Endometrial microvascular endothelial cells (primary cell): ENCODE data around the gene PCDH10. TPM values are rescaled to one million over a fixed set of nuclear protein-coding genes. Genes with fewer than 3 reads are reported as not detected.

ENCODE experiments used
- in situ Hi-C: cut with HindIII; loops from 2 replicates; pipeline ENCODE4 v1.10.0; 2017; ENCODE audit warnings: low sequenced_read_pairs, low pct_unique_long_range_greater_than_20kb; ENCODE audit errors: inconsistent ontology term
- total RNA-seq: library from RNA; depleted of rRNA; stranded (reverse); fragments of >200 nt; gene quantifications from one replicate; pipeline ENCODE4 v1.2.3, GENCODE V29; 2015; ENCODE audit errors: inconsistent ontology term

Gene PCDH10
- total RNA-seq, 1 donor from 2014 or later: 0.28 TPM

DNA sequence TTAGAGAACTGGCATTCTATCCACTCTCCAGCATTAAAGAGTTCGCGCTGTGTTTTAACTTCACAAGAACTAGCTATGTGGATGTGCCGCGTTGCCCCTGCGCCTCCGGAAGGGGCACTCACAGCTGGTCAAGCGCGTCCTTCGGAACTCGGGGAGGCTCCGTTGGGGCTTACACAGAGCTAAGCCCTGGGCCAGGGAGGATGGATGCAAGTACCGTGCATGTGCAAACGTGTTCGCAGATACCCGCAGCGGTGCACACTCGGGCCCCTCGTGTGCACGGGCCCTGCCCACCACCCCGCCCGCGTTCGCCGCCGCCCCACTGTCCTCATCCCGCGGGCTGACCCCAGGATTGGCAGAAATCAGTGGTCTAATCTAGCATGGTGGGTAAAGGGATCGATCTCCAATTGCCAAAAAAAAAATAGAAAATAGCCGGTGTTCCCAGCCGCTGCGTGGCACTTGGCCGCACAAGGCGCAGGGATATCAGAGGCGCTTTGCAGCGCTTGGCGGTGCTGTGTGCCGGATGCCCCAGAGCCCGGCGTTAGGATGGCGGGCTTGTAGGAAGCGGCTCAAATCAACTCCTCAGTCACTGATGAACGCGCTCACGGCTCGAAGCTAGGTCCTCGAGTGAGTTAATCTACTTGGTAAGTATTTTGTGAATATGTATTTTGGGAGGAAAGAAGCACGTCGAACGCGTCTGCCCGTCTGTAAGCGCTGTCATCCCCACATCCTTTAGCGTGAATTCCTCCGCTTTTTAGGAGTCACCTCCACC lies 989 bp upstream of the PCDH10 start:
- in situ Hi-C loops: no loop called here

- in situ Hi-C loops: no loop called here
Measured at GRCh38 chr4:133149364-133149695, 236 bp downstream of the PCDH10 start.

DNA sequence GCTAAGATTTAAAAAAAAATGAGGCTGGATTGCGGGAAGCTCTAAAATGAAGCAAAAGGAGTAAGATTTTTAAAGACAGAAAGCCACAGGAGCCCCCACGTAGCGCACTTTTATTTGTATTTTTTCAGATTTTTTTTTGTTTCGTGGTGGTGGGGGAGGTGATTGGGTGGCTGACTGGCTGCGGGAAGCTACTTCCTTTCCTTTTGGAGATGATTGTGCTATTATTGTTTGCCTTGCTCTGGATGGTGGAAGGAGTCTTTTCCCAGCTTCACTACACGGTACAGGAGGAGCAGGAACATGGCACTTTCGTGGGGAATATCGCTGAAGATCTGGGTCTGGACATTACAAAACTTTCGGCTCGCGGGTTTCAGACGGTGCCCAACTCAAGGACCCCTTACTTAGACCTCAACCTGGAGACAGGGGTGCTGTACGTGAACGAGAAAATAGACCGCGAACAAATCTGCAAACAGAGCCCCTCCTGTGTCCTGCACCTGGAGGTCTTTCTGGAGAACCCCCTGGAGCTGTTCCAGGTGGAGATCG lies 908 bp downstream of the PCDH10 start:
- in situ Hi-C loops: no loop called here

DNA sequence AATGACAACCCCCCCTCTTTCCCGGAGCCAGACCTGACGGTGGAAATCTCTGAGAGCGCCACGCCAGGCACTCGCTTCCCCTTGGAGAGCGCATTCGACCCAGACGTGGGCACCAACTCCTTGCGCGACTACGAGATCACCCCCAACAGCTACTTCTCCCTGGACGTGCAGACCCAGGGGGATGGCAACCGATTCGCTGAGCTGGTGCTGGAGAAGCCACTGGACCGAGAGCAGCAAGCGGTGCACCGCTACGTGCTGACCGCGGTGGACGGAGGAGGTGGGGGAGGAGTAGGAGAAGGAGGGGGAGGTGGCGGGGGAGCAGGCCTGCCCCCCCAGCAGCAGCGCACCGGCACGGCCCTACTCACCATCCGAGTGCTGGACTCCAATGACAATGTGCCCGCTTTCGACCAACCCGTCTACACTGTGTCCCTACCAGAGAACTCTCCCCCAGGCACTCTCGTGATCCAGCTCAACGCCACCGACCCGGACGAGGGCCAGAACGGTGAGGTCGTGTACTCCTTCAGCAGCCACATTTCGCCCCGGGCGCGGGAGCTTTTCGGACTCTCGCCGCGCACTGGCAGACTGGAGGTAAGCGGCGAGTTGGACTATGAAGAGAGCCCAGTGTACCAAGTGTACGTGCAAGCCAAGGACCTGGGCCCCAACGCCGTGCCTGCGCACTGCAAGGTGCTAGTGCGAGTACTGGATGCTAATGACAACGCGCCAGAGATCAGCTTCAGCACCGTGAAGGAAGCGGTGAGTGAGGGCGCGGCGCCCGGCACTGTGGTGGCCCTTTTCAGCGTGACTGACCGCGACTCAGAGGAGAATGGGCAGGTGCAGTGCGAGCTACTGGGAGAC lies 1.6 kb downstream of the PCDH10 start:
- in situ Hi-C loops: no loop called here

GRCh38 chr4:133151341-133151690 lies 2.2 kb downstream of the PCDH10 start:
- in situ Hi-C loops: no loop called here

DNA sequence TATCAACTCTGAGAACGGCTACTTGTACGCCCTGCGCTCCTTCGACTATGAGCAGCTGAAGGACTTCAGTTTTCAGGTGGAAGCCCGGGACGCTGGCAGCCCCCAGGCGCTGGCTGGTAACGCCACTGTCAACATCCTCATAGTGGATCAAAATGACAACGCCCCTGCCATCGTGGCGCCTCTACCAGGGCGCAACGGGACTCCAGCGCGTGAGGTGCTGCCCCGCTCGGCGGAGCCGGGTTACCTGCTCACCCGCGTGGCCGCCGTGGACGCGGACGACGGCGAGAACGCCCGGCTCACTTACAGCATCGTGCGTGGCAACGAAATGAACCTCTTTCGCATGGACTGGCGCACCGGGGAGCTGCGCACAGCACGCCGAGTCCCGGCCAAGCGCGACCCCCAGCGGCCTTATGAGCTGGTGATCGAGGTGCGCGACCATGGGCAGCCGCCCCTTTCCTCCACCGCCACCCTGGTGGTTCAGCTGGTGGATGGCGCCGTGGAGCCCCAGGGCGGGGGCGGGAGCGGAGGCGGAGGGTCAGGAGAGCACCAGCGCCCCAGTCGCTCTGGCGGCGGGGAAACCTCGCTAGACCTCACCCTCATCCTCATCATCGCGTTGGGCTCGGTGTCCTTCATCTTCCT lies 2.7 kb downstream of the PCDH10 start:
- in situ Hi-C loops: no loop called here

DNA sequence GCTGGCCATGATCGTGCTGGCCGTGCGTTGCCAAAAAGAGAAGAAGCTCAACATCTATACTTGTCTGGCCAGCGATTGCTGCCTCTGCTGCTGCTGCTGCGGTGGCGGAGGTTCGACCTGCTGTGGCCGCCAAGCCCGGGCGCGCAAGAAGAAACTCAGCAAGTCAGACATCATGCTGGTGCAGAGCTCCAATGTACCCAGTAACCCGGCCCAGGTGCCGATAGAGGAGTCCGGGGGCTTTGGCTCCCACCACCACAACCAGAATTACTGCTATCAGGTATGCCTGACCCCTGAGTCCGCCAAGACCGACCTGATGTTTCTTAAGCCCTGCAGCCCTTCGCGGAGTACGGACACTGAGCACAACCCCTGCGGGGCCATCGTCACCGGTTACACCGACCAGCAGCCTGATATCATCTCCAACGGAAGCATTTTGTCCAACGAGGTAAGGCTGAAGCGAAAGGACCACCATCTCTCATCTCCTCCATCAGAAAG lies 3.3 kb downstream of the PCDH10 start:
- in situ Hi-C loops: no loop called here

DNA sequence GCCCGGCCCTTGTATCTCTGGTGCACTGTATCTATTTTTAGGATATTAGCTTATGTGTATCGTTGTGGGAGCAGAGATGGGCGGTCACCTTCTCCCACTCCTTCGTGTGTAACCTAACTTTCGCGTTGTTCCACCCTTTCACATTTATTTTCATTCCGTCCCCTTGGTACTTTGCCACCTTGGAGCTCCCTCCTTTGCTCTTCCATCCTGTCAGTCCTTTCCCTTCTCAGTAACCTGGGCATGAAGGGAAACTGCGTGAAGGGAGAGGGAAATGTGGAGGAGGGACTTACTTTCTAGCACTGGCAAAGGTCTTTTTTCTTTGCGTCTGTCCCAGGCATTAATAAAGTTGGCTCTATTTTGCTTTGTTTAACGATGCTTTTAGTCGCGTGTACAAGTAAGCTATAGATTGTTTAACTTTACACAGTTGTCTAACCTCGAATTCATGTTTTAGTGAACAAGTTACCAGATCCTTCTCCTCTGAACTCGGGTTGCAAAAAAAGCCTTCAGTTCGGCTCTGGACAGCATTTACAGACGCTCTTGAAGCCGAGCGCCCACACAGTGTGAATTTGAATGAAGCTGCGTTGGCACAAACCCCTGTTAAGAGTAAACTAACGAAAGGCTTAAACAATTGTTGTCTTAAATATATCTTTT lies 3.9 kb downstream of the PCDH10 start:
- in situ Hi-C loops: no loop called here

DNA sequence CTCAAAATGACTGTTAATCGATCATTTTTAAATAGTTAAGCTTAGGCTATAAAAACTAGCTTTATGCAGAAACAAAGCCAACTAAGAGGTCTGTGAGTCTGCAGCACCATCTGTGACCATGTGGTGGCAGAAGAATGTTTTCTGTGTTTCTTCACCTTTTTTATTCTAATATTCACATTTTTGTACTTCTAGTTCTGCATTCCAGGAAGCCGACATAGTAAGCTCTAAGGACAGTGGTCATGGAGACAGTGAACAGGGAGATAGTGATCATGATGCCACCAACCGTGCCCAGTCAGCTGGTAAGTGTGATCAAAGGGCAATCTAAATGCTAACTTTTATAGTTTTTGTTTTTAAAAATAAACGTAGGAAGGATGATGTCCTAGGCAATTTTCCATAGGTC lies 5.6 kb downstream of the PCDH10 start:
- in situ Hi-C loops: no loop called here

- in situ Hi-C loops: no loop called here
Measured at GRCh38 chr4:133156096-133156495, 7.0 kb downstream of the PCDH10 start.

GRCh38 chr4:133156556-133156955 lies 7.5 kb downstream of the PCDH10 start:
- in situ Hi-C loops: no loop called here

GRCh38 chr4:133157460-133158160 lies 8.5 kb downstream of the PCDH10 start:
- in situ Hi-C loops: no loop called here

GRCh38 chr4:133160853-133161252 lies 11.8 kb downstream of the PCDH10 start:
- in situ Hi-C loops: no loop called here

DNA sequence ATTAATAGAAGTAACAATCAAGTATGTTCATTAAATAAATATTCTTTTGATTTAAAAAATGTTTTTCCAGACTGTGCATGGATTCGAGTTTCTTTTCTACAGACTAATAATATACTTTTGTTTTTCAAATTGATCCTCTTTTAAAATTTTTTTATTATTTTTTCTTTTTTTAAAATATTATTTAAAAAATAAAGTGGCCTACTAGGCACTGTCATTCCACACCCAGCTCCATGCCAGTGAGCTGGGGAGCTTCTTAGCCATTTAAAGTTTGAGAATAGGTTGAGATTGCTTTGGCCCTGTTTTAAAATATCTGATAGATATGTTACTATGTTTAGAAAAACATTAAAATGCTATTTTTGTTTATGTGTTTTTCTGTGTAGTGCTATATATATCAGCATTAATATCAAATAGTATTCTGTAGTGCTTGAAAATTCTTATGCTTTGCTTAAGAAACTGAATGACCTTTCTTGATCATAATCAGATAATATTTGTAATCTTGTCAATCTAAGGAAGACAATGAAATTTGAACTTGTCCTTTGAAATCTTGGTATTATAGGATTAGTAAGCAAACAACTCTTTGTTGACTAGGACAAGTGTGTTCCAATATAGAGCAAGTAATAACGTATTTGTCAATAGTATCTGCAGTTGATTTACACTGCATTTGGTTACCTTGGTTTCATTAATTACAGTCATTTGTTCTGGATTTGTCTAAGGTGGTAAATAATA lies 12.6 kb downstream of the PCDH10 start:
- in situ Hi-C loops: no loop called here

GRCh38 chr4:133162941-133163340 lies 13.8 kb downstream of the PCDH10 start:
- in situ Hi-C loops: no loop called here

DNA sequence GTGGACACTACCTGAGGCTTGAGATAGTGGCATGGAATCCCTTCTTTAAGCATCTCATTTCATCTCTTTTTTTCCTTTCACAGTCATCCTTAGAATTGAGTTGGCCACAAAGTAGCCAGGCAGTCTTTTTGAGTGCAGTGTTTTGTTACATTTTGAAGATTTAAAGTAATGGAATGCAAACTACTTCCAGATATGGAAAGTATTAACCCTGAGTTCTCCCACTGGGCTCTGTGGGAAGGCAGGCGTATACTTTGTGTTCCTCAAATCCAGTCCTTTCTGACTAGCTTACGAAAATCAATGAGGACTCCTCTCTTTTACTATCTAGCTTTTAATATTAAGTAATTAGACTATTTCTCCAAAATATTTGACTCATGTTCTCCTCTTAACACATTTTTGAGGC lies 29.9 kb downstream of the PCDH10 start:
- in situ Hi-C loops: no loop called here

DNA sequence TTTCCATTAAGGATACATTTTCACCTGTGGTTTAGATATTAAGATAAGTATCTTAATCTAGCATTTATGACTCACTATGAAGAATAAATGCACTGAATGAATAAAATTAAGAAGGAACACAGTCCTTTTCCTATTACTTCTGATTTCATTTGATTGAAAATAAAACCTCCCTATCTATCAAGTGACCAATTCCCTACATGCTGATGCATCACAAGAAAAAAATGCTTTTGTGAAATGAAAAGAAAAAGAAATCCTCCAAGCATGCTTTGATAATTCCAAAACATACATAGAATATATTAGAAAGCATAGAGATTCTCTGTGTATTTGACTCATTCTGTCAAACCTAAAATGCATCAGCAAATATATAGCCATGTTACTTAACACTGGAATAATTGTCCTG lies 37.1 kb downstream of the PCDH10 start:
- in situ Hi-C loops: no loop called here

- in situ Hi-C loops: no loop called here
Measured at GRCh38 chr4:133186845-133187244, 37.8 kb downstream of the PCDH10 start.
